Right lobe of liver (tissue), 6 donors: ENCODE results near the gene AGO1. TPM values are rescaled to one million over a fixed set of nuclear protein-coding genes. Genes with fewer than 3 reads are reported as not detected.

Experiments used
- ATAC-seq, 4 donors: fragments of 200-7000 bp; cut with Tn5 transposase; one replicate each; pipeline ENCODE4 v1.9.1; 2020; ENCODE audit warnings: mild to moderate bottlenecking in 4 of 4, moderate library complexity in 4 of 4
- DNase-seq, 3 donors: peaks; one replicate each; pipeline ENCODE4 v3.0.0-alpha.2; 2020
- H3K27ac ChIP-seq, 3 donors: fragments of 200-600 bp; one replicate each; pipeline ENCODE4 v1.8.0; 2022
- H3K27me3 ChIP-seq, 2 donors: fragments of 200-600 bp; one replicate each; pipeline ENCODE4 v1.8.0; 2022
- H3K36me3 ChIP-seq, 4 donors: fragments of 200-600 bp; sonication (generic) in 1 of 4; one replicate each; pipeline versions ENCODE4 v1.5.1 to v1.8.0; 2017 to 2022; ENCODE audit warnings: control low read depth in 1 of 4
- H3K4me1 ChIP-seq, 4 donors: fragments of 200-600 bp; sonication (generic) in 1 of 4; one replicate each; pipeline versions ENCODE4 v1.5.1 to v1.8.0; 2017 to 2022; ENCODE audit warnings: control low read depth in 1 of 4
- H3K4me3 ChIP-seq, 3 donors: fragments of 200-600 bp; one replicate each; pipeline ENCODE4 v1.8.0; 2022
- H3K9me3 ChIP-seq, 4 donors: fragments of 200-600 bp; sonication (generic) in 1 of 4; one replicate each; pipeline versions ENCODE4 v1.5.1 to v1.8.0; 2017 to 2022; ENCODE audit warnings: control low read depth in 1 of 4
- CTCF ChIP-seq, 4 donors: fragments of 200-600 bp in 3 of 4; fragments of 450-650 bp in 1 of 4; IDR thresholded peaks; one replicate each; pipeline versions ENCODE4 v1.5.1 to v1.8.0; 2016 to 2022; ENCODE audit warnings: antibody characterized with exemption in 4 of 4, mild to moderate bottlenecking in 2 of 4
- POLR2A ChIP-seq: fragments of 450-650 bp; IDR thresholded peaks from one replicate; pipeline ENCODE4 v1.6.1; 2017; ENCODE audit warnings: antibody characterized with exemption, mild to moderate bottlenecking
- WGBS: methylation state at CpG from one replicate; pipeline ENCODE4 v1.1.6; 2018; ENCODE audit warnings: low coverage, low lambda C conversion rate; ENCODE audit not compliant: insufficient coverage; ENCODE audit errors: missing lambda C conversion rate; 5-methylcytosine and 5-hydroxymethylcytosine counted together
- intact Hi-C, 2 donors: fragments of 100-400 bp; cut with DNase I; formaldehyde crosslinking; loops; one replicate each; pipeline versions ENCODE4 v1.11.2 to v1.14.1; 2022
- total RNA-seq, 6 experiments: library from RNA; depleted of rRNA in 2 of 6; stranded (reverse); fragments of >200 nt in 2 of 6; fragmentation: NEBNext Ultra II Directional in 3 of 6; extraction: Animal tissue kit (Norgen Biotek cat#: 25700) in 3 of 6; gene quantifications; one replicate each; pipeline versions ENCODE4 v1.1.0 to v1.2.4, GENCODE V29; 2016 to 2023
- donor health status: DM: no; HTN: yes; CAD: no.
- donor health status: DM: no; HTN: no; CAD: no.
- donor health status: DM: no; HTN: no; CAD: no.
- donor health status: DM: no; HTN: yes; CAD: no.
- donor health status: DM: no; HTN: yes; CAD: no.

AGO1 gene
- total RNA-seq, 6 experiments from 2014 or later, result 8.7 to 11.2 (median 10.5) TPM

DNA sequence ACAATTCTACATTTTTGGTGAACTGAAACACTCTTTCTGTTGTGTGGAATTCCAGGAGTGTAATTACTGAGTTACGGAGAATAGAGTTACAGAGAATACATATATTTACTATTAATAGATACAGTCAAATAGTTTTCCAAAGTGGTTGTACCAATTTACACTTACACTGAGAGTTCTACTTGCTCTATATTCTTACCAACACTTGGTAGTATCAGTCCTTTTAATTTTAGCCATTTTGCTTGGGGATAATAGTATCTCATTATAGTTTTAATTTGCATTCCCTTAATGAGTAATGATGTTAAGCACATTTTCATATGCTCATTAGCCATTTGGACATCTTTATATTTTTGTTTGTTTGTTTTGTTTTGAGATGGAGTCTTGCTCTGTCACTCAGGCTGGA lies 46.3 kb upstream of the AGO1 start:
- no peak for TF ChIP-seq CTCF (IDR thresholded peaks at IDR 0.05)
- TF ChIP-seq POLR2A, result no peak
- H3K27ac ChIP-seq, result no peak overlapping the region
- H3K4me3 ChIP-seq, result no peak overlapping the region
- peaks cover 0 to 23% (median 10%) of the 10 kb centered on the region in 4 donors for H3K4me1 ChIP-seq
- no peak for ATAC-seq
- no peaks in the 10 kb centered on the region for H3K9me3 ChIP-seq
- H3K27me3 ChIP-seq, result no peaks in the 10 kb centered on the region
- 69% methylated on average over 1 of the region's 1 CpG for WGBS
- intact Hi-C loops, result no loop called here
- no peak for DNase-seq
- peaks cover 0 to 52% (median 5%) of the 10 kb centered on the region in 4 donors for H3K36me3 ChIP-seq

GRCh38 chr1:35838693-35839245 lies 44.2 kb upstream of the AGO1 start:
- DNase-seq, result no peak
- H3K36me3 ChIP-seq, result peaks cover 0 to 60% (median 6%) of the 10 kb centered on the region in 4 donors
- no peaks in the 10 kb centered on the region for H3K27me3 ChIP-seq
- H3K4me3 ChIP-seq, result no peak overlapping the region
- WGBS, result 91% methylated on average over 8 of the region's 8 CpGs
- no peak for ATAC-seq
- no peak overlapping the region for H3K27ac ChIP-seq
- peaks cover 0 to 10% (median 4%) of the 10 kb centered on the region in 4 donors for H3K4me1 ChIP-seq
- no peaks in the 10 kb centered on the region for H3K9me3 ChIP-seq
- TF ChIP-seq CTCF (IDR thresholded peaks at IDR 0.05), result no peak
- no peak for TF ChIP-seq POLR2A
- intact Hi-C loops, result no loop called here

GRCh38 chr1:35844826-35845225 lies 38.2 kb upstream of the AGO1 start:
- Histone ChIP-seq H3K27ac (no peak overlapping the region), H3K36me3 (peaks cover 0 to 48% (median 5%) of the 10 kb centered on the region in 4 donors), H3K9me3 (no peaks in the 10 kb centered on the region), H3K27me3 (no peaks in the 10 kb centered on the region), H3K4me1 (no peaks in the 10 kb centered on the region), H3K4me3 (no peak overlapping the region)
- WGBS, result 64% methylated on average over 1 of the region's 1 CpG
- TF ChIP-seq POLR2A, result no peak
- TF ChIP-seq CTCF (IDR thresholded peaks at IDR 0.05), result no peak
- DNase-seq (no peak), ATAC-seq (no peak)
- intact Hi-C loops, result no loop called here

DNA sequence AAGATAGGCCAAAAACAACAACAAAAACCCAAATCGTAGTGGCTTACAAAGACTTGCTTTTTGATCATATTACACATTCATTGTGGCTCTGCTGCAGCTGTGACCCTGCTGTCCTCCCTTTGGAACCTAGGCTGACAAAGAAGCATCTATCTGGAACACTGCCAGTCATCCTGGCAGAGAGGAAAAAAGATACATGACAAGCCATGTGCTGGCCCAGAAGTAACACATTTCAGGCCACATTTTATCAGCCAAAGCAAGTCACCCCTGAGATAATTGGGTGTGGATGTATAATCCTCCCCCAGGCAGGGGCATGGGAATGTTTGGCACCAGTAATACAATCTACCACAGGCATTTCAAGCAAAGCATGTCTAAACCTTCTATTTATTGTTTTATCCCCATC lies 37.2 kb upstream of the AGO1 start:
- H3K4me1 ChIP-seq, result no peaks in the 10 kb centered on the region
- TF ChIP-seq POLR2A, result no peak
- no peak for TF ChIP-seq CTCF (IDR thresholded peaks at IDR 0.05)
- H3K27ac ChIP-seq, result no peak overlapping the region

More for the DNA sequence above, 37.2 kb upstream of the AGO1 start:
- Histone ChIP-seq H3K27me3 (no peaks in the 10 kb centered on the region), H3K4me3 (no peak overlapping the region), H3K36me3 (peaks cover 0 to 48% (median 7%) of the 10 kb centered on the region in 4 donors), H3K9me3 (no peaks in the 10 kb centered on the region)
- intact Hi-C loops, result no loop called here
- no peak for DNase-seq
- 42% methylated on average over 1 of the region's 1 CpG for WGBS
- no peak for ATAC-seq
